HepG2 (cell line): Measurements from ENCODE around the gene B3GALT6.

ENCODE experiments used
- ASH2L ChIP-seq: fragments of 300-600, 200-600 bp; sonication (generic); IDR thresholded peaks from 2 replicates; pipeline ENCODE4 v1.7.0; 2017; ENCODE audit warnings: low read depth, mild to moderate bottlenecking, moderate library complexity, mixed read lengths, low read length; ENCODE audit not compliant: insufficient read length
- CREB1 ChIP-seq, 2 experiments: fragments of 450-650 bp in 1 of 2; IDR thresholded peaks; 2 replicates each; pipeline ENCODE4 v1.6.1; 2016 to 2017; ENCODE audit warnings: control low read depth in 1 of 2, mild to moderate bottlenecking in 1 of 2, missing compliant biosample characterization in 1 of 2, missing genetic modification characterization in 1 of 2
- CTCF ChIP-seq: sonication (generic); formaldehyde crosslinking; IDR thresholded peaks from 2 replicates; pipeline ENCODE4 v1.5.0; 2020; ENCODE audit warnings: mild to moderate bottlenecking, missing genetic modification reagents, moderate library complexity
- MAFF ChIP-seq: IDR thresholded peaks from 2 replicates; pipeline ENCODE4 v1.6.1; 2011; ENCODE audit warnings: low read depth, low read length, improper control_type of control experiment
- NCOR1 ChIP-seq: fragments of 200-600 bp; sonication (generic); IDR thresholded peaks from 2 replicates; pipeline ENCODE4 v1.7.0; 2017; ENCODE audit warnings: antibody characterized with exemption, low read length, borderline replicate concordance
- NFRKB ChIP-seq: fragments of 450-650 bp; IDR thresholded peaks from 2 replicates; pipeline ENCODE4 v1.6.1; 2017
- PRDM4 ChIP-seq: sonication (generic); formaldehyde crosslinking; IDR thresholded peaks from 2 replicates; pipeline ENCODE4 v1.9.0; 2021; ENCODE audit warnings: missing genetic modification reagents, borderline replicate concordance
- SIN3A ChIP-seq: IDR thresholded peaks from 2 replicates; pipeline ENCODE4 v1.6.1; 2011; ENCODE audit warnings: low read depth, mild to moderate bottlenecking, control low read depth, low read length, borderline replicate concordance
- SRSF1 ChIP-seq: fragments of 200-400 bp; formaldehyde crosslinking; optimal IDR thresholded peaks from 2 replicates; pipeline ENCODE3; 2017; ENCODE audit warnings: mild to moderate bottlenecking, low read depth, low read length, moderate library complexity
- ZBTB38 ChIP-seq: sonication (generic); formaldehyde crosslinking; IDR thresholded peaks from 2 replicates; pipeline ENCODE4 v1.5.1; 2020; ENCODE audit warnings: mild to moderate bottlenecking, missing genetic modification reagents
- ZMYM3 ChIP-seq: sonication (generic); formaldehyde crosslinking; IDR thresholded peaks from 2 replicates; pipeline ENCODE4 v1.5.1; 2020; ENCODE audit warnings: mild to moderate bottlenecking, missing genetic modification reagents

- no peak for TF ChIP-seq ZMYM3 (CRISPR knock-in tag)
- TF ChIP-seq PRDM4 (CRISPR knock-in tag): no peak
- no peak for TF ChIP-seq MAFF
- no peak for TF ChIP-seq SRSF1
- TF ChIP-seq CTCF (CRISPR knock-in tag): no peak
- no peak for TF ChIP-seq NFRKB
- TF ChIP-seq ASH2L: no peak
- TF ChIP-seq ZBTB38 (CRISPR knock-in tag): peak; percentile 72
- TF ChIP-seq SIN3A: no peak
- no peak for TF ChIP-seq CREB1 (IDR thresholded peaks at IDR 0.05)
- no peak for TF ChIP-seq CREB1 (CRISPR knock-in tag; IDR thresholded peaks at IDR 0.05)
- TF ChIP-seq NCOR1: no peak
Observed at GRCh38 chr1:1222575-1223225, 9.3 kb upstream of the B3GALT6 start.
